IMR-90 (cell line): ENCODE data around the gene GNAI2. TPM values are rescaled to one million over a fixed set of nuclear protein-coding genes. Genes with fewer than 3 reads are reported as not detected.

Source experiments
- ATAC-seq: fragments of 200-7000 bp; cut with Tn5 transposase; 2 replicates; pipeline ENCODE4 v1.9.1; 2020; ENCODE audit warnings: low read depth, mild to moderate bottlenecking, moderate library complexity
- BruUV-seq: library from RNA; stranded (reverse); fragments of 400-500 nt; replicated peaks from 2 replicates; lab custom pipeline; 2021; lab: Mats Ljungman, UMichigan
- CTCF ChIA-PET: fragments of 300-600 bp; formaldehyde crosslinking; extraction: SDS; loops from one replicate; lab custom pipeline; 2021; ENCODE audit warnings: antibody characterized with exemption; lab: Yijun Ruan, JAX
- POLR2A ChIA-PET: fragments of 300-600 bp; sonication (Branson Sonifier 250); formaldehyde crosslinking; loops from one replicate; lab custom pipeline; 2022; ENCODE audit warnings: antibody characterized with exemption; ENCODE audit not compliant: unreplicated experiment; lab: Charles Lee
- DNase-seq: peaks from one replicate; pipeline ENCODE4 v3.0.0; 2013
- H2AFZ ChIP-seq: replicated peaks from 2 replicates; pipeline ENCODE3; 2013; ENCODE audit warnings: low read length, mild to moderate bottlenecking; ENCODE audit not compliant: poor library complexity
- H2AK5ac ChIP-seq: 2 replicates; pipeline ENCODE4 v1.6.1; 2013; ENCODE audit warnings: low read depth, low read length, inconsistent platforms
- H2AK9ac ChIP-seq: replicated peaks from 2 replicates; pipeline ENCODE3; 2013; ENCODE audit warnings: mild to moderate bottlenecking, low read depth, low read length, moderate library complexity; ENCODE audit not compliant: poor library complexity
- H2BK120ac ChIP-seq: 2 replicates; pipeline ENCODE4 v1.6.1; 2013; ENCODE audit warnings: low read depth, low read length, inconsistent platforms
- H2BK15ac ChIP-seq: 3 replicates; pipeline ENCODE4 v1.6.1; 2013; ENCODE audit warnings: low read depth, low read length, inconsistent platforms
- H2BK20ac ChIP-seq: 2 replicates; pipeline ENCODE4 v1.6.1; 2013; ENCODE audit warnings: low read depth, mild to moderate bottlenecking, inconsistent platforms, low read length, moderate library complexity
- H2BK5ac ChIP-seq: 2 replicates; pipeline ENCODE4 v1.6.1; 2013; ENCODE audit warnings: mild to moderate bottlenecking, low read depth, low read length, inconsistent platforms; ENCODE audit not compliant: poor library complexity, severe bottlenecking
- H3K14ac ChIP-seq: replicated peaks from 2 replicates; pipeline ENCODE4 v1.6.1; 2013; ENCODE audit warnings: low read depth, low read length, inconsistent platforms
- H3K18ac ChIP-seq: 2 replicates; pipeline ENCODE4 v1.6.1; 2013; ENCODE audit warnings: low read depth, low read length, control low read depth
- H3K23ac ChIP-seq: 2 replicates; pipeline ENCODE4 v1.6.1; 2013; ENCODE audit warnings: low read depth, low read length, inconsistent platforms
- H3K27ac ChIP-seq: 2 replicates; pipeline ENCODE4 v1.5.1; 2013; ENCODE audit warnings: mild to moderate bottlenecking, control low read depth, low read length; ENCODE audit not compliant: insufficient read depth
- H3K27me3 ChIP-seq: 2 replicates; pipeline ENCODE4 v1.6.1; 2013; ENCODE audit warnings: low read length; ENCODE audit not compliant: control insufficient read depth, insufficient read depth
- H3K36me3 ChIP-seq: 2 replicates; pipeline ENCODE4 v1.6.1; 2013; ENCODE audit warnings: low read length, mixed read lengths; ENCODE audit not compliant: control insufficient read depth, insufficient read depth
- H3K4ac ChIP-seq: 2 replicates; pipeline ENCODE4 v1.6.1; 2013; ENCODE audit warnings: low read depth, low read length, inconsistent platforms
- H3K4me1 ChIP-seq: 2 replicates; pipeline ENCODE4 v1.6.1; 2013; ENCODE audit warnings: low read length, mixed read lengths; ENCODE audit not compliant: control insufficient read depth, insufficient read depth
- H3K4me2 ChIP-seq: 2 replicates; pipeline ENCODE4 v1.6.1; 2013; ENCODE audit warnings: low read depth, mild to moderate bottlenecking, control low read depth, low read length, moderate library complexity
- H3K4me3 ChIP-seq: 2 replicates; pipeline ENCODE4 v1.5.1; 2013; ENCODE audit warnings: low read depth, mild to moderate bottlenecking, control low read depth, low read length, moderate library complexity; ENCODE audit not compliant: insufficient read depth
- H3K56ac ChIP-seq: 2 replicates; pipeline ENCODE4 v1.6.1; 2013; ENCODE audit warnings: low read length, inconsistent platforms; ENCODE audit not compliant: insufficient read depth; ENCODE audit errors: extremely low read depth
- H3K79me1 ChIP-seq, 2 experiments: 2 replicates each; pipeline ENCODE4 v1.6.1; 2013; ENCODE audit warnings: low read length in 2 of 2, inconsistent platforms in 1 of 2, low read depth in 1 of 2
- H3K9ac ChIP-seq: 2 replicates; pipeline ENCODE4 v1.6.1; 2013; ENCODE audit warnings: low read depth, low read length, control low read depth
- H3K9me1 ChIP-seq: 2 replicates; pipeline ENCODE4 v1.6.1; 2013; ENCODE audit warnings: low read length, inconsistent platforms; ENCODE audit not compliant: insufficient read depth
- H3K9me3 ChIP-seq: 2 replicates; pipeline ENCODE4 v1.6.1; 2013; ENCODE audit warnings: low read length; ENCODE audit not compliant: control insufficient read depth, insufficient read depth
- H4K20me1 ChIP-seq: 2 replicates; pipeline ENCODE4 v1.6.1; 2013; ENCODE audit warnings: low read length, inconsistent platforms; ENCODE audit not compliant: insufficient read depth
- H4K5ac ChIP-seq: 2 replicates; pipeline ENCODE4 v1.6.1; 2013; ENCODE audit warnings: mild to moderate bottlenecking, low read depth, low read length, control low read depth
- H4K8ac ChIP-seq, 2 experiments: 2 replicates each; pipeline ENCODE4 v1.6.1; 2013; ENCODE audit warnings: low read depth in 2 of 2, low read length in 2 of 2, control low read depth in 1 of 2, inconsistent platforms in 1 of 2
- H4K91ac ChIP-seq: 2 replicates; pipeline ENCODE4 v1.6.1; 2013; ENCODE audit warnings: low read depth, low read length, inconsistent platforms; ENCODE audit not compliant: insufficient read depth
- BHLHE40 ChIP-seq: fragments of 150-350 bp; IDR thresholded peaks from 2 replicates; pipeline ENCODE4 v1.6.1; 2016; ENCODE audit warnings: mild to moderate bottlenecking, low read depth, low read length
- CEBPB ChIP-seq: IDR thresholded peaks from 2 replicates; pipeline ENCODE4 v1.6.1; 2012; ENCODE audit warnings: low read depth, low read length, improper control_type of control experiment
- CHD1 ChIP-seq: IDR thresholded peaks from 2 replicates; pipeline ENCODE4 v1.6.1; 2012; ENCODE audit warnings: low read depth, low read length, improper control_type of control experiment
- ELK1 ChIP-seq: fragments of 150-350 bp; IDR thresholded peaks from 2 replicates; pipeline ENCODE4 v1.6.1; 2016; ENCODE audit warnings: low read depth, mild to moderate bottlenecking, low read length, moderate library complexity, borderline replicate concordance
- FOS ChIP-seq: fragments of 150-350 bp; IDR thresholded peaks from 2 replicates; pipeline ENCODE4 v1.6.1; 2016; ENCODE audit warnings: low read depth, low read length
- MAFK ChIP-seq: IDR thresholded peaks from 2 replicates; pipeline ENCODE4 v1.6.1; 2012; ENCODE audit warnings: low read depth, low read length, improper control_type of control experiment
- MAZ ChIP-seq: IDR thresholded peaks from 2 replicates; pipeline ENCODE4 v1.6.1; 2012; ENCODE audit warnings: low read depth, mild to moderate bottlenecking, low read length, improper control_type of control experiment, moderate library complexity, borderline replicate concordance
- MXI1 ChIP-seq: IDR thresholded peaks from 2 replicates; pipeline ENCODE4 v1.6.1; 2012; ENCODE audit warnings: low read depth, mild to moderate bottlenecking, low read length, moderate library complexity, borderline replicate concordance
- NFE2L2 ChIP-seq: fragments of 150-350 bp; IDR thresholded peaks from 2 replicates; pipeline ENCODE4 v1.6.1; 2016; ENCODE audit warnings: low read depth, mild to moderate bottlenecking, low read length
- POLR2A ChIP-seq: IDR thresholded peaks from 2 replicates; pipeline ENCODE4 v1.6.1; 2012; ENCODE audit warnings: mild to moderate bottlenecking, low read depth, low read length
- RAD21 ChIP-seq: IDR thresholded peaks from 2 replicates; pipeline ENCODE4 v1.6.1; 2012; ENCODE audit warnings: low read length, improper control_type of control experiment
- RCOR1 ChIP-seq: IDR thresholded peaks from 2 replicates; pipeline ENCODE4 v1.6.1; 2012; ENCODE audit warnings: mild to moderate bottlenecking, low read length, improper control_type of control experiment; ENCODE audit not compliant: insufficient replicate concordance
- RFX5 ChIP-seq: IDR thresholded peaks from 2 replicates; pipeline ENCODE4 v1.8.0; 2012; ENCODE audit warnings: low read depth, mild to moderate bottlenecking, low read length, moderate library complexity
- SMC3 ChIP-seq: fragments of 150-350 bp; IDR thresholded peaks from 2 replicates; pipeline ENCODE4 v1.6.1; 2016; ENCODE audit warnings: low read depth, mild to moderate bottlenecking, antibody characterized with exemption, low read length, moderate library complexity
- USF2 ChIP-seq: fragments of 150-350 bp; IDR thresholded peaks from 2 replicates; pipeline ENCODE4 v1.6.1; 2017; ENCODE audit warnings: mild to moderate bottlenecking, antibody characterized with exemption, low read length, low read depth
- WGBS, 2 experiments: methylation state at CpG; one replicate each; pipeline versions ENCODE4 v1.1.5 to v1.1.7; 2013; ENCODE audit warnings: missing lambda C conversion rate in 2 of 2; ENCODE audit not compliant: insufficient read length in 1 of 2; ENCODE audit errors: extremely low coverage in 2 of 2; 5-methylcytosine and 5-hydroxymethylcytosine counted together
- dilution Hi-C: fragments of 300-500 bp; cut with HindIII; formaldehyde crosslinking; loops from one replicate; pipeline ENCODE4 v1.14.3; 2018; ENCODE audit warnings: low sequenced_read_pairs; ENCODE audit not compliant: unreplicated experiment
- in situ Hi-C: fragments of 300-500 bp; cut with MboI; formaldehyde crosslinking; loops from 3 replicates; pipeline ENCODE4 v1.14.3; 2019; ENCODE audit warnings: low sequenced_read_pairs, inconsistent platforms, mixed read lengths
- intact Hi-C: fragments of 100-400 bp; cut with micrococcal nuclease; formaldehyde crosslinking; loops from 2 replicates; pipeline ENCODE4 v1.10.0; 2022
- polyA plus RNA-seq, 3 experiments: library from polyadenylated mRNA; depleted of rRNA; stranded (reverse); fragments of >200 nt; gene quantifications; 2 replicates each; pipeline ENCODE4 v1.2.3, GENCODE V29; 2012; ENCODE audit warnings: low replicate concordance in 1 of 3
- total RNA-seq: library from RNA; depleted of rRNA; stranded (reverse); fragments of >200 nt; gene quantifications from 2 replicates; pipeline ENCODE4 v1.2.3, GENCODE V29; 2012

The GNAI2 gene
- total and polyA plus RNA-seq, 2 of the 4 experiments (the other 2 are of a cell fraction) = 867 to 1,079 TPM

DNA sequence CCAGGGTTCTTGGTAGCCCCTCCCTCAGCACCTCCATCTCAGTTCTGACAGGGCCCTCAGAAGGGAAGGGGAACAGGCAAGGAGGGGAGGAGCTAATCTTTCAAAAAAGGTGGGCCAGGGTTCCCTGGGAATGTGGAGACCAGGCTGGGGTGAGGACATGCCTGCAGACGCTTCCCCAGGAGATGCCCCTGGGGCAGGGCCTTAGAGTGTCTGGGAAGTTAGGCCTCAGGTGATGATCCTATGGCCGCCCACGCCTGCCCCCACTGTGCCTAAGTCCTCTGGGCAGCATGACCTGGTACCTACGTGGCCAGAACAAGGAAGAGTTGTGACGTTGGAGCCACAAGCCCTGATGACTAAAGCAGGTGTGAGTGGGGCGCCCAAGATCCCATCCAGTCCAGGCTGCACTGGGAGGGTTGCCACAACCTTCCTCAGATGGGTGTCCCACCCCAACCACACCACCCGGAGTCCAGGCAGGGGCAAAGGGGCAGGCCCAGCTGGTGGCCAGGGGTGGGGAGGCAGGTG lies 29.0 kb downstream of the GNAI2 start (continued):
- TF ChIP-seq FOS = no peak

DNA sequence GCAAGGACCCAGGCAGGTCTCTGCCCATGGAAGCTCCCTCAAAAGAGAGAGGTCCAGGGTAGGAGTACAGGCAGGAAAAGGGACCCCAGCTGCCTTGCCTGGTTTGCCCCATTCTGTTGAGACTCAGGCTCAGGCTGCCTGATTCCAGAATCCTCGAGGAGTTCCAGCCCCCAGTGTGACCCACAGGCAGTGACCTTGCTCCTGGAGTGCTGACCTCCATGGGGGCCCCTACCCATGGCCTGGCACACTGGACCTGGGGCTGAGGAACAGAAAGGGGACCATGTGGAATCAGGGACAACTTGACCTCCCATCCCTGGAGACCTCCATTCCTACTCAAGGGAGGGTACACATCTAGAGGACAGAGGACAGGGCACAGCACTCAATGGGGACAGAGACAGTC lies 29.6 kb downstream of the GNAI2 start:
- H3K4me3 ChIP-seq = no peak overlapping the region
- intact Hi-C loops (no loop called here), in situ Hi-C loops (no loop called here), dilution Hi-C loops (no loop called here)
- peak overlapping the region; percentile 97 for H2BK120ac ChIP-seq
- H3K14ac ChIP-seq = peak overlapping the region; percentile 83
- peak overlapping the region; percentile 97 for H2BK15ac ChIP-seq
- peaks cover 45% of the 10 kb centered on the region for H3K9me1 ChIP-seq
- peak overlapping the region; percentile 97 for H3K27ac ChIP-seq
- H2AK5ac ChIP-seq = peak overlapping the region; percentile 100
- H3K79me1 ChIP-seq = peaks cover 7 to 64% of the 10 kb centered on the region in 2 experiments; a peak in 3 of 4 replicates
- DNase-seq (no peak), ATAC-seq (no peak)
- peak overlapping the region; percentile 53; the same call in 1 of the 2 replicates for H3K9ac ChIP-seq
- no peak overlapping the region; the same call in 1 of the 2 replicates for H3K23ac ChIP-seq
- POLR2A ChIA-PET = no interaction called here
- peak overlapping the region; percentile 99; a peak in 3 of 4 replicates for H4K8ac ChIP-seq
- H2BK5ac ChIP-seq = peak overlapping the region; percentile 85
- CTCF ChIA-PET = interaction anchor here (0.7 kb wide), 1 partner anchor 9 kb away, joined by 4 read pairs; no protein-coding TSS in a partner anchor
- peak overlapping the region; percentile 97 for H2AK9ac ChIP-seq
- H4K5ac ChIP-seq = peak overlapping the region; percentile 94
- no peaks in the 10 kb centered on the region for H3K36me3 ChIP-seq
- H2AFZ ChIP-seq = no peak overlapping the region
- peak overlapping the region; percentile 99 for H4K91ac ChIP-seq
- H3K56ac ChIP-seq = no peak overlapping the region
- H3K4me1 ChIP-seq = peaks cover 69% of the 10 kb centered on the region
- no peaks in the 10 kb centered on the region for H4K20me1 ChIP-seq
- 33% methylated on average over 1 of the region's 1 CpG; no CpG with 5 or more reads in 1 of the 2 experiments for WGBS, 2 experiments
- no TSS peak for BruUV-seq
- peak overlapping the region; percentile 100 for H3K4ac ChIP-seq
- peak overlapping the region; percentile 82 for H3K18ac ChIP-seq
- H2BK20ac ChIP-seq = peak overlapping the region; percentile 96
- no peaks in the 10 kb centered on the region for H3K27me3 ChIP-seq
- H3K9me3 ChIP-seq = no peaks in the 10 kb centered on the region
- H3K4me2 ChIP-seq = no peak overlapping the region
- no peak for TF ChIP-seq SMC3
- TF ChIP-seq CHD1 = no peak
- no peak for TF ChIP-seq NFE2L2
- TF ChIP-seq MAZ = no peak
- TF ChIP-seq MAFK = no peak
- no peak for TF ChIP-seq RFX5
- no peak for TF ChIP-seq POLR2A
- no peak for TF ChIP-seq RCOR1
- TF ChIP-seq RAD21 = no peak
- no peak for TF ChIP-seq CEBPB
- no peak for TF ChIP-seq MXI1
- TF ChIP-seq USF2 = no peak
- TF ChIP-seq ELK1 = no peak
- no peak for TF ChIP-seq BHLHE40
